DOHH2 (cell line): Measurements from ENCODE around the gene ZG16.

ENCODE experiments used
- H3F3A ChIP-seq: fragments of 200-600 bp; sonication (generic), shearing (Covaris generic); 2 replicates; pipeline ENCODE4 v1.6.0; 2016; ENCODE audit warnings: antibody characterized with exemption, mild to moderate bottlenecking; ENCODE audit not compliant: control insufficient read depth, insufficient read depth
- H3K27ac ChIP-seq: fragments of 200-600 bp; sonication (generic); 2 replicates; pipeline ENCODE4 v1.5.1; 2014; ENCODE audit warnings: low read depth, mild to moderate bottlenecking, low read length, moderate library complexity
- H3K27me3 ChIP-seq: fragments of 200-600 bp; sonication (generic); 2 replicates; pipeline ENCODE4 v1.6.1; 2014; ENCODE audit warnings: mild to moderate bottlenecking, low read length, mixed read lengths; ENCODE audit not compliant: control insufficient read depth
- H3K36me3 ChIP-seq: fragments of 200-600 bp; sonication (generic); 2 replicates; pipeline ENCODE4 v1.6.1; 2014; ENCODE audit warnings: mild to moderate bottlenecking, low read length, moderate library complexity, mixed read lengths; ENCODE audit not compliant: control insufficient read depth
- H3K4me1 ChIP-seq: fragments of 200-600 bp; sonication (generic); 2 replicates; pipeline ENCODE4 v1.6.1; 2014; ENCODE audit warnings: mild to moderate bottlenecking, low read length, mixed read lengths; ENCODE audit not compliant: control insufficient read depth
- H3K4me2 ChIP-seq: fragments of 200-600 bp; sonication (generic); 2 replicates; pipeline ENCODE4 v1.6.0; 2014; ENCODE audit warnings: mild to moderate bottlenecking, low read length, moderate library complexity
- H3K4me3 ChIP-seq: fragments of 200-600 bp; sonication (generic); 2 replicates; pipeline ENCODE4 v1.5.1; 2014; ENCODE audit warnings: mild to moderate bottlenecking, low read length, mixed read lengths
- H3K79me2 ChIP-seq: fragments of 200-600 bp; sonication (generic); 2 replicates; pipeline ENCODE4 v1.6.1; 2014; ENCODE audit warnings: mild to moderate bottlenecking, low read length, mixed read lengths; ENCODE audit not compliant: control insufficient read depth
- H3K9me2 ChIP-seq: fragments of 200-600 bp; sonication (generic); replicated peaks from 2 replicates; pipeline ENCODE4 v1.6.1; 2014; ENCODE audit warnings: mild to moderate bottlenecking, low read length, mixed read lengths; ENCODE audit not compliant: control insufficient read depth
- H3K9me3 ChIP-seq: fragments of 200-600 bp; sonication (generic); 2 replicates; pipeline ENCODE4 v1.6.1; 2014; ENCODE audit warnings: antibody characterized with exemption, low read length, mixed read lengths; ENCODE audit not compliant: control insufficient read depth, insufficient read depth
- H4K20me1 ChIP-seq: fragments of 200-600 bp; sonication (generic); 2 replicates; pipeline ENCODE4 v1.6.0; 2014; ENCODE audit warnings: low read depth, mild to moderate bottlenecking, antibody characterized with exemption, low read length, moderate library complexity; ENCODE audit not compliant: control insufficient read depth, insufficient read depth
- CTCF ChIP-seq: fragments of 200-600 bp; sonication (generic); IDR thresholded peaks from one replicate; pipeline ENCODE4 v1.5.1; 2014; ENCODE audit warnings: antibody characterized with exemption, mild to moderate bottlenecking, low read depth, low read length; ENCODE audit not compliant: poor library complexity, severe bottlenecking
- EZH2phosphoT487 ChIP-seq: fragments of 200-600 bp; sonication (generic); IDR thresholded peaks from 2 replicates; pipeline ENCODE4 v1.6.1; 2017; ENCODE audit warnings: borderline replicate concordance, mild to moderate bottlenecking, antibody characterized with exemption, low read length, moderate library complexity, mixed read lengths

Gene ZG16

DNA sequence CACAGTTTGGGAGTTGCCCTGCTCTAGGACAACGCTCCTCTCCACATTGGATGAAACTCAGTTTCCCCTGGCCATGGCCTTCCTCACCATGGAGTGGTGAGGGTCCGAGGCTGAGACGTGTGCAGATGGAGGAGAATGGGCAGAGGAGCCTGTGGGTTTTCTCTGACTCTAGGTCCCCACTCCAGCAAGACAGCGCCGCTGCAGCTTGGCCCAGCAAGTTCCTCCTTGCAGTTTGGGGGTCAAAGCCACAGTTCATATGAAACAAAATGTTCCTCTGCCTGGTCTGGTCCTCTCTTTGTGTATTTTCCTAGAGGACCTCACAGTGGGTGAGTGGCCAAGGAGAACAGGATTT lies 34.6 kb upstream of the ZG16 start:
- H3F3A ChIP-seq = peaks cover 5% of the 10 kb centered on the region; the same call in 1 of the 2 replicates
- no peaks in the 10 kb centered on the region for H3K27me3 ChIP-seq
- H3K4me1 ChIP-seq = peaks cover 49% of the 10 kb centered on the region
- TF ChIP-seq EZH2phosphoT487 = no peak
- TF ChIP-seq CTCF = no peak
- H3K9me3 ChIP-seq = no peaks in the 10 kb centered on the region
- no peaks in the 10 kb centered on the region for H4K20me1 ChIP-seq
- no peak overlapping the region for H3K4me3 ChIP-seq
- peaks cover 19% of the 10 kb centered on the region for H3K79me2 ChIP-seq
- H3K27ac ChIP-seq = no peak overlapping the region
- H3K9me2 ChIP-seq = no peaks in the 10 kb centered on the region
- H3K4me2 ChIP-seq = no peak overlapping the region
- peaks cover 14% of the 10 kb centered on the region; the same call in 1 of the 2 replicates for H3K36me3 ChIP-seq

DNA sequence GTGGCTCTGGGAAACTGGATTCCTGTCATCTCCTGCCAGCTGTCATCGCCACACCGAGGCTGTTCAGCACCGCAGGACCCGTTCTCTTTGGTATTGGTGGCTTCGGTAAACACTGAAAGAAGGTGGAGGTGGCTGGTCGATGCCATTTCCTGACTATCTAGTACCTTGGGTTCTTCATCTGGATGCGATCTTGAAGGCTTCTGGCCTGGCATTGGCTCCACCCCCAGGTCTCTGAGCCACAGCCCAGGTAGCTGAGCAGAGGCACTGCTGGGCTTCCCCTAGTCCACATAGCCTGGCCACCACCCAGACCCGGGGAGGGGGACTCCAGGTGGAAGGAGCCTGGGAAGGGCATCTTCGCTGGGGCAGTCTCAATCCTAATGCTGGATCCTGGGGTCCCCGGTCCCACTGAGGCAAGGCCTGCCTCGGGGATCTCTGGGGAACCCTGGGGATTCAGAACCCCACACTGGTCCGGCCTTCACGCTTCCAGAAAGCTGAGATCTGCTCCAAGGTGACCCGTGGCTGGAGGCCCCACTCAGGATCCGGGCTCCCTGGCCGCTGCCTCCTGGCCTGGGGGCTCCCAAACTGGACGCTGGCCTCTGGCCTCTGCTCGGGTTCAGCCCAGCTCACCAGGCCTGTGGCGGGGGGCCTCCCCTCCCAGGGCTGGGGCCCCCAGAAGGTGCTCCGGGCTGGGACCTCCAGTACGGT lies 34.1 kb upstream of the ZG16 start:
- H3K4me2 ChIP-seq = peak overlapping the region; percentile 96; the same call in 1 of the 2 replicates
- H3K27me3 ChIP-seq = no peaks in the 10 kb centered on the region
- H3K27ac ChIP-seq = no peak overlapping the region
- no peaks in the 10 kb centered on the region for H3K9me2 ChIP-seq
- peaks cover 14% of the 10 kb centered on the region; the same call in 1 of the 2 replicates for H3K36me3 ChIP-seq
- H4K20me1 ChIP-seq = no peaks in the 10 kb centered on the region
- H3F3A ChIP-seq = 0 out of 2 replicates have a peak, but pooled peaks cover 2% of the 10 kb centered on the region
- peaks cover 19% of the 10 kb centered on the region for H3K79me2 ChIP-seq
- no peak overlapping the region for H3K4me3 ChIP-seq
- peaks cover 43% of the 10 kb centered on the region for H3K4me1 ChIP-seq
- no peaks in the 10 kb centered on the region for H3K9me3 ChIP-seq
- no peak for TF ChIP-seq CTCF
- no peak for TF ChIP-seq EZH2phosphoT487

- peaks cover 19% of the 10 kb centered on the region for H3K79me2 ChIP-seq
- peak overlapping the region; percentile 89 for H3K4me3 ChIP-seq
- no peaks in the 10 kb centered on the region for H3K9me3 ChIP-seq
- H3K9me2 ChIP-seq = no peaks in the 10 kb centered on the region
- no peaks in the 10 kb centered on the region for H3F3A ChIP-seq
- H3K4me1 ChIP-seq = peaks cover 39% of the 10 kb centered on the region
- no peak for TF ChIP-seq CTCF
- peaks cover 14% of the 10 kb centered on the region; the same call in 1 of the 2 replicates for H3K36me3 ChIP-seq
- H4K20me1 ChIP-seq = no peaks in the 10 kb centered on the region
- no peaks in the 10 kb centered on the region for H3K27me3 ChIP-seq
- peak overlapping the region; percentile 96 for H3K4me2 ChIP-seq
- peak overlapping the region; percentile 75 for H3K27ac ChIP-seq
Measured at GRCh38 chr16:29744541-29745101, 33.4 kb upstream of the ZG16 start.
